K562 treated with DMSO at 1 percent for 12 hours (cell line): ENCODE data around the gene GPAM. TPM values are rescaled to one million over a fixed set of nuclear protein-coding genes. Genes with fewer than 3 reads are reported as not detected.

Experiments used
- total RNA-seq: library from RNA; unstranded; fragments of 300-600 nt; gene quantifications from 2 replicates; pipeline ENCODE4 v1.2.3, GENCODE V29; 2022; ENCODE audit not compliant: insufficient read depth

Gene GPAM, protein sequence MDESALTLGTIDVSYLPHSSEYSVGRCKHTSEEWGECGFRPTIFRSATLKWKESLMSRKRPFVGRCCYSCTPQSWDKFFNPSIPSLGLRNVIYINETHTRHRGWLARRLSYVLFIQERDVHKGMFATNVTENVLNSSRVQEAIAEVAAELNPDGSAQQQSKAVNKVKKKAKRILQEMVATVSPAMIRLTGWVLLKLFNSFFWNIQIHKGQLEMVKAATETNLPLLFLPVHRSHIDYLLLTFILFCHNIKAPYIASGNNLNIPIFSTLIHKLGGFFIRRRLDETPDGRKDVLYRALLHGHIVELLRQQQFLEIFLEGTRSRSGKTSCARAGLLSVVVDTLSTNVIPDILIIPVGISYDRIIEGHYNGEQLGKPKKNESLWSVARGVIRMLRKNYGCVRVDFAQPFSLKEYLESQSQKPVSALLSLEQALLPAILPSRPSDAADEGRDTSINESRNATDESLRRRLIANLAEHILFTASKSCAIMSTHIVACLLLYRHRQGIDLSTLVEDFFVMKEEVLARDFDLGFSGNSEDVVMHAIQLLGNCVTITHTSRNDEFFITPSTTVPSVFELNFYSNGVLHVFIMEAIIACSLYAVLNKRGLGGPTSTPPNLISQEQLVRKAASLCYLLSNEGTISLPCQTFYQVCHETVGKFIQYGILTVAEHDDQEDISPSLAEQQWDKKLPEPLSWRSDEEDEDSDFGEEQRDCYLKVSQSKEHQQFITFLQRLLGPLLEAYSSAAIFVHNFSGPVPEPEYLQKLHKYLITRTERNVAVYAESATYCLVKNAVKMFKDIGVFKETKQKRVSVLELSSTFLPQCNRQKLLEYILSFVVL
- total RNA-seq, result 0.53 and 3.2 TPM in 2 replicates

DNA sequence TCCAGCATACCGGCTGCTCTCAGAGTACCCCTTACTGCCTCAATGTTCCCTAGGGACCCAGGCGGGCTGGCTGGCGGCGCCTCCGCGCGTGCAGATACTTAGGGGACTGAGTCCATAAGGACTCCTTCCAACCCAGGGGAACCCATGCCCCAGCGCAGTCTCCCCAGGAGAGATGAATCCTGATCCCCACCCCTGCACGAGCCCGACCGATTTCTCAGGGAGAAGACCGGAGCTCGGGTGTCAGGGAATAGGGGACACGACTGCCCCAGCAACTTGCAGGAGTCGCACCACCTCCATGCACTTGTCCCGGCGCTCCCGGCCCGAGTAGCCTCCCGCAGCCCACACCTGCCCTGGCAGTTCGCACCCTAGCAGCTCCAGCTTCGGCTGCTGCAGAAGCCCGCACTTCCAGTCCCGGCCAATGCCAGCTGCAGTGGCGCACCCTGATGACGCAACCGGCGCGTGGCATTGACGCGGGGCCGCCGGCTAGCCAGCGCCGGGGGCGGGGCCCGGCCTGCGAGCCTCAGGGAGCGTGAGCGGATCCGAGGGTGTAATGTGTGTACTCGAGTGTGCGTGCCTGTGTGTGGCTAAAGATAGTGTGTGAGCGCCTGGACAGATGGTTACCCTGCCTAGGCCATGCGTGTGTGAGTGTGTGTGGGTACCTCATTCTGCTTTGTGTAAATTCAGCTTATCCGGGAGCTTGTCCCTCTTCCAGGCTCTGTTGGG is at the start of gene GPAM:
GPAM (minus strand) TSS at position 437 of the 723 bp plus-strand sequence. CDS start 1,981 bp downstream, outside the sequence.

Other genes with a start within 250 kb of the GPAM start
- not detected in 2 replicates for gene TECTB, start 99.6 kb upstream of the GPAM start, total RNA-seq
- 0.39 and 0.58 TPM in 2 replicates for gene ACSL5, start 190.4 kb upstream of the GPAM start, total RNA-seq